IPS-NIHi7 (cell line): ENCODE data around the gene LRTM2.
A peak's percentile ranks its signal among the peaks of the same experiment; 100 is the strongest.

Source experiments
- DNase-seq: peaks from one replicate; pipeline ENCODE4 v3.0.0; 2012; ENCODE audit warnings: mixed read lengths; ENCODE audit errors: extremely low spot score

The LRTM2 gene

DNA sequence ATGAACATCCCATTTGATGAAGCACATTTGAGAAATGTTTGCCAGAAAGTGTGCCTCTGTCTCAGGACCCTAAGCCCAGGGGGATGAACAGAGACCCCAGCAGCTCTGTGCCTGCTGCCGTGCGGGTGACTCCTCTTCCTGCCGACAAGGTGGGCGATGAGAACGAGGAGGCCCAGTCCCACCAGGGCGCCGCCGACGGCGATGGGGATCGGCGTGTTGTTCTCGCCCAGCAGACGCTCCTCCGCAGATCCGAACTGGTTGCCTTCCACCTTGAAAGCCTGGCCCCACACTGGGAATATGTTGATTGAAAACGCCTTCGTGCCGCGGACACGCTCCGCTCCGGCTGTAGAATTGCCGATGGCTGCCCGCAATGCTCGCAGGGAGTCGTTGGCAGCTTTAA lies 44.1 kb downstream of the LRTM2 start:
- no peak for DNase-seq

DNA sequence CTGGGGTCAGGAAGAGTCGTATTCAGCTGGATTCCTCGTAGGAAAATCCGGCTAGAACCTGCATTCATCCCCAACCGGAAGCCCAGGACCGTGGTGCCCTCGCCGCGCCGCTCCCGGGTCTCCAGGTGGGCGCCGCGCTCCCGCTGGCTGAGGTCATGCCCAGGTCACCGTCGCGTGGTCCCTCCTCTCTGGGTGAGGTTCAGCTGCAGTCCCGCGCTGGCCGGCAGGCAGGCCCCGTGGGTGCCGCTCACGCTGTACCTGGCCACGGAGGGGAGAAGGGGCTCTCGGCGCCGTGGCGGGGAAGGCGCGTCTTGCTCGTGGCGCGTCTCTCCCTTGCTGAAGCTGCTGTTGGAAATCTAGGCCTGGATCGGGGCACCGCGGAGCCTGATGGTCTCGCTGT lies 44.5 kb downstream of the LRTM2 start:
- no peak for DNase-seq

DNA sequence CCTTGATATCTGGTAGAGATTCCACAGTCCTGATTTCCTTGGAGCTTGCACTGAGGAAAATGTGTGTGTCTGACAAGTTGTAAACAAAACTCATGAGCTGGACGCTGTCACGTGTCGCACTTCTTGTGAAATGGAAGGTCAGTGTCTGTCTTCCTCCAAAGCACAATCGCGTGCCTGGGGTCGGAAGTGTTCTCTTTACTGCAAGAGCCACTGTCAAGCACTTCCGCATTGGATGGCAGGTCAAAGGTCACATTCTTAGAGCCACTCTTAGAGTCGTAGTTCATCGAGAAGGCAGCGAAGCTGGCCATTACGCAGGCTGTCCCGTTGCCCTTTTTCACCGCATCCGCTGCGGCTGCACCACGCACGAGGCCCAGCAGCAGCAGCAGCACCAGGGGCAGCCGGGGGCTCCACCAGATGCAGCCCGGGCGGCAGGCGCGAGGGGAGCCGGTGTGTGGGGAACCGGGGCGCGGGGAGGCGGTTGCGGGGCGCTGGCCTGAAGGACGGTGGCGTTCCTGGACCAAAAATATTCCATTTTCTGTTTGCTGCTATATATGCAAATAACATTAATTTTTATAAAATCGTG lies 45.0 kb downstream of the LRTM2 start:
- no peak for DNase-seq

DNA sequence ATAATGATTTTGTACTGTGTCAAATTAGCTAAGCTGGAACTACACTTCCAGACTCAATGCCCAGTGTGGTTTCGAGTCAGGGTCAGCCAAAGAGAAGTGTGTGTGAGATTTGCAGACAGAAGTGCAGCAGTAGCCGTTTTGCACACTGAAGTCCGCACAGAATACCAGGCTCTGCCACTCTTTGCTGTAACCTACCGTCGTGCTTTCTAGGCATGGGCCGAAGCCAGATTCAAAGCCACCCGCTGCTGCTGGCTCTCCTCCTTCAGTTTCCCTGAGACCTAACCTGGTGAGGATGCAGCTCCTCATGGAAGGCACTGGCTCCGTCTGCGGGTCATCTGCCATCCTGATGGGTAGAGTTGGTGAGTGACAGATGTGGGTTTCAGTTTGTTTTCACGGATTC lies 48.8 kb downstream of the LRTM2 start:
- DNase-seq = no peak

DNA sequence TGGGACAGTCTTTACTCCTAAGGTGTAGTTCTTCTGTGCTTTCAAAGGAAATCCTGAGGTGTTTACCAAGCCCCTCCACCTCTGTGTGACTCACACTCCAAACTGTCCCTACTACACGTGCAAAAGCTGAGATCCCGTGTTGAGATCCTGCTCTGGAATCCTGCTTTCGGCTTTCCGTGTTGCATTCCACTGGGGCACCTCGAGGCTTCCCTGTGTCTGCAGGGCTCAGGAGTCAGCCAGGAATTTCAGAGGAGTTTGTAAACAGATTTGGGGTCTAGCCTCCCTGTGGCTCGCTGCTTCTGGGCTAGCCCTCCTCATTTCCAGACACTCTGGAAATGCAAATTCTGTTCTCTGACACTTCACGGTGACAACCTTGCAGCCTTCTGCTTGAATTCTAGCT lies 49.7 kb downstream of the LRTM2 start:
- DNase-seq = no peak

DNA sequence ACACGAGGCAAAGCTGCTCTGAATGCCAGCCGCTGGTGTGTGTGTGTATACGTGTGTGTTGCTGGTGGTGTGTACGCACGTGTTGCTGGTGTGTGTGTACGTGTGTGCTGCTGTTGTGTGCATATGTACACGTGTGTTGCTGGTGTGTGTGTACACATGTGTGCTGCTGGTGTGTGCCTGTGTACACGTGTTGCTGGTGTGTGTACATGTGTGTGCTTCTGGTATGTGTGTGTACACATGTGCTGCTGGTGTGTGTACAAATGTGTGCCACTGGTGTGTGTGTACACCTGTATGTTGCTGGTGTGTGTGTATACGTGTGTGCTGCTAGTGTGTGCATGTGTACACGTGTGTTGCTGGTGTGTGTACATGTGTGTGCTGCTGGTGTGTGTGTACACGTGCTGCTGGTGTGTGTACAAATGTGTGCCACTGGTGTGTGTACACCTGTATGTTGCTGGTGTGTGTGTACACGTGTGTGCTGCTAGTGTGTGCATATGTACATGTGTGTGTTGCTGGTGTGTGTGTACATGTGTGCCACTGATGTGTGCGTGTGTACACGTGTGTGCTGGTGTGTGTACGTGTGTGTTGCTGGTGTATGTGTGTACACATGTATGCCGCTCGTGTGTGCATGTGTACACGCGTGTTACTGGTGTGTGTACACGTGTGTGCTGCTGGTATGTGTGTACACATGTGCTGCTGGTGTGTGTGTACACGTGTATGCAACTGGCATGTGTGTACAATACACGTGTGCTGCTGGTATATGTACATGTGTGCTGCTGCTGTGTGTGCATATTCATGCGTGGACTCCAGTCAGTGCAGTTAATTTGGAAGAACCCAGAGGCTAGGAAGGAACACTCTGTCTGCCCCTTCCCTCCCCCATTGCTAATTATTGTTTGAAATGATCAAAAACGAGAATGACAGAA lies 50.9 kb downstream of the LRTM2 start:
- DNase-seq = no peak

DNA sequence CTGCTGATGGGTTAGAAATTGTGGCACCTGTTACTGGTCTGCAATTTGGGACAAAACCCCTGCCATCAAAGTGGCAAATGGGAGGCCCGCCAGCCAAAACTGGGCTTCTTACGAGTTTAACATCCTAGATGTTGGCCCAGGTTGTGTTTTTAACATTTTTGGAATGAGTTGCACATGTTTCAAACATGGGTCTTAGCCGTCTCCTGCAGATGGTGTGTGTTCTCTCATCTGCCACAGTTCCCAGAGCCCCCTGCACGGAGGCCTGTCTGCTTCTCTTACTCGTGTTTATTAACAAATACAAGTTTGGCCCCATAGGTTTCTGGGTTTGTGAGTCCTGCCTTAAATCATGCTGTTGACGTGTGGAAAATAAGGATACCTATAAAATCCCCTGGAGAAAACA lies 51.6 kb downstream of the LRTM2 start:
- DNase-seq = no peak

DNA sequence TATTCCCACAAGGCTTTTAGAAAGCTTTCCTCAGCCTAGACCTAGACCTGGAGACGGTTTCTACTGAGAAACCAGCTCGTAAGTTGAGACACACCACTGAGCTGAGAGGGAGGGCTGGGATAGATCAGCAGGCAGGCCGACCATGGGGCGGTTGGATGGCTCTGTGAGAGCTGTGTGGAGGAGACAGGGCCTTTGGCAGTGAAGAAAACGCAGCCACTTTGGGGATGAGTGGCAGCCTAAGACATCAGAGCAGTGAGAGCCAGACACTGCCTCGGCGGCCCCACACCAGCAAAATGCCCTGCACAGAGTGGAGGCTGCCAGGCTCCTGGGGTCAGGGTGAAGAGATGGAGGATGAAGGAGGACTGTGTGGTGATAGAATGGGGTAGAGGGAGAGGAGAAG lies 52.1 kb downstream of the LRTM2 start:
- no peak for DNase-seq

DNA sequence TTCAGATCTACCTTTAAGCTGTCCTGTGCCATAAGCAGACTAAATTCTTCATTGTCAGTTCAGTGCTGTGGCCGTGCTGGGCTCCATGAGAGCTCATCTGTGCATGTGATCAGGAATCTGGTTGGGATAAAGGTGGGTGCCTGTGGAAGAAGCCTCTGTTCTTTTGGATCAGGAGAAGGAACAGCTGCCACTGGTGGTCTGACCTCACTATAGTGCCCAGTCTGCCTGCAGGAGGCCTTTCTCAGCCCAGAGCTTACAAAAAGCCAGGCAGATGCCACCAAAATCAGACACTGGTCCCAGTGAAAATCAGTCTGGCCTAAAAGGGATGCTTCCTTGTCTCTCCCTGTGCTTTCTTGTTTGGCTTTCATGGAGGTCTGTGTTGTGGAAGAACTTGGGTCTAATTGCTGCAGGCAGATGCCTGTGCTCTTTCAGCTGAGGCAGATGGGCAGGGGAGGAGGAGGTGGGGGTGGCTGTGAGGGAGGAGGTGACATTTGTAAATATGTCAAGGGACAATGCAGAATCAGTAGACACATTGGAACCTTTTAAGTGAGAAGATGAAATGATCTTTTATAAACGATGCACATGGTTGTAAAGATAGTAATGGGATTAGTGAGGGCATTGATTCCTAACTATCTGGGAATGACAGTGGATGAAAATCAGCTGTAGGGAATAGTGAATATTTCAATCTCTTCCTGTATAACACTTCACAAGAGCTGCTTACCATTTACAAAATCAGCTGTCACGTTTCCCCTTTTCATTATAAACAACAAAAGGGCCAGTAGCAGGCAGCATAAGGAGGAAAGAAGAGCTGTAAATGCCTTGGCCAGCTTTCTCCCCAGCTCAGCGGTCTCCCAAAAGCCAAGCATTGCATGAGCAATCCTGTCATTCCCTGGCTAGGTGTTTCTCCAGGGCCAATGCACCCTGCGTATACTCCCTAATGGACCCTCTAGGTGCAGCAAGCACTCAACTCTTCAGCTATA lies 53.5 kb downstream of the LRTM2 start:
- peak; percentile 3 for DNase-seq

DNA sequence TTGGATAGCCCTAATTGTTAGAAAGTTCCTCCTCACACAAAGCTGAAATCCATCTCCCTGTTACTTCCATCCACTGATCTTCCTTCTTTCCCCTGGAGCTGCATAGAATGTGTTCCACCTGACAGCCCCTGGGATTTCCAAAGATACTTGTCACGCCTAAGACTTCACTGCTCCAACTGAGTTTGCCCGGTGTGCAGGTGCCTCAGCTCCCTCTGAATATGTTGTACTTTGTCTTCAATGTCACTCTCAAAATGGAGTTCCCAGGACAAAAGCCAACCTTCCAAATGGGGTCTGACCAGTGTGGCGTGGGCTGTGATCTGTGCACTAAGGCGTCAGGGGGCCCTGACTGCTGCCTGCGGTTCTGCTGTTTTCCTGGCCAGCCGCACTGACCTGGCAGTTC lies 55.2 kb downstream of the LRTM2 start:
- DNase-seq = peak; percentile 8

DNA sequence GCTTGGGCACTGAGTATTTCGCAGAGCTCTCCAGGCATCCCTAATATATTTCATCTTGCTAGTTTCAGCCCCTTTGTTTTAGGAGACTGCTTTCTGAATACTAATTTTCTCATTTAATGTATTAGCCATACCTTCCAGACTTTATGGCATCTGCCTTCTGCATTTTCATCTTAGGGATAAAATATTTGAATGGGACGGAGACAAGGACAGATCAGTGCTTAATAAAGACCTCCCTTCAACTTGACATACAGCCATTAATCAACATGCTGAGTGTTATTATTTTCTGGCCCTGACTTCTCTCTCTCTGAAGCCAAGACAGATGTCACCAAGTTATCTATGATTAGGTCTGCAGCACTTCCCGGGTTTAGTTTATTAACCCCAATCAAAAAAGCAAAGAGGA lies 55.7 kb downstream of the LRTM2 start:
- DNase-seq = no peak

DNA sequence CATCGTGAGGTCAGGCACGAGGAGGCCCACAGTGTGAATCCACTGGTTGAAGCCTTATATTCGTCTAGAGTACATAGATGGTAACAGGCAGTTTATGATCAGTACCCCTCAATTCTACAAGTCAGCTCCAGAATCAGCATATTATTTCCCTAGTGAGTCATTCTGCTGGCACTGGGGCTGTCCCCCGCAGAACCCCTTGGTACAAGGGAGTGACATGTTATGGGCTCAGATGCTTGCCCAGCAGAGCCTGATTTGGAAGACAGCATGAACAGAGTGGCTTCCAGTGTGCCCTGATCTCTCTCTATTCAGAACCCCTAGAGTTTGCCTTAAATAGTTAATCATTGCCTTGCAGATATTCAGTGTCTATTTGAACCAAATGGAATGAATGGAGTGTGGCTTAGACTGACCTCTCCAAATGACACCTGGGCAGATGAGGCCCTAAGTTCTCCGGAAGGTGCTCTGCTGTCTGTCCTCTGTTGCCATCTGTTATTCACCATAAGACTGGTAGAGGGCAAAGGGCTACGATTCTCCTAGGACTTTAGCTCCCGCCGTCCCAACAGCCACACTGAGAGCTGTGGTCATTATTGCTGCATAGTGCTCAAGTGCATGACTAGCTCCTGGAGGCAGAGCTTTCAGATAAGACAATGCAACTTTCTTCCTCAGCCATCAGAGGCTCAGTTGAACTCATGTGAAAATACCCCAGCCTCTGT lies 57.0 kb downstream of the LRTM2 start:
- peak; percentile 3 for DNase-seq

DNA sequence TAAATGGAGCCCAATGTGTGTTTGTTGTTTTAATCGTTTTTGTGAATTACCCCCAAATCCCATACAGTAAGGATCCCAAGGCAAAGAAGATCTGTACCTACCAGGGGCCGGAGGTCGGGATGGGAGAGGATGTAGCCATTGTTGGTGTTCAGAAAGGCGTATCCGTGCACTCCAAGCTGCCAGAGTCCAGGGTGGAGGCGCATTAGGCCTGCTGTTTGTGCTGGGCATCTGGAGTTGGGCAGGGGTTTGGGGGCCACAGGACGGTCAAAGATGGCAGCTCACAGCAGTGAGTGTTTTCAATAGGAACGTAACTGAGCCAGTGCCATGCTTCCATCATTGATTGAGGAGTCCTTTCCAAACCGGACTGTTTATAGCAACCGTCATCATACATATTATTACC lies 57.8 kb downstream of the LRTM2 start:
- no peak for DNase-seq

DNA sequence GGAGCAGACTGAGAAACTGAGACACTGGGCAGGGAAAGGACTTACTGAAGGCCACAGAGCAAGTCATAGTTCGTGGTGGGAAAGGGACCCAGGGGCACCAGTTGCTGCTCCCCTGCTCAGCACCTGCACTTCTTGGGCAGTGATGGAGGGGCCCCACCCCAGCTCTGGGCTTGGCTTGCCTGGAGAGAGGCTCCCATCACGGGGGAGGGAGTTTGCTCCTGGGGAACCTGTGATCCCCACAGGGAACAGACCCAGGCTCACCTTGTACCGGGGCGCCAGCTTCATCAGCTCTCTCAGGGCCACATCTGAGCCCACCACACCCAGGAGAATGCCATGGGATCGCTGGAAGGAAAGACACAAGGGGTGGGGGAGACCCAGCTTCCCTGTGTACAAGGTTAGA lies 58.3 kb downstream of the LRTM2 start:
- DNase-seq = peak; percentile 3

DNA sequence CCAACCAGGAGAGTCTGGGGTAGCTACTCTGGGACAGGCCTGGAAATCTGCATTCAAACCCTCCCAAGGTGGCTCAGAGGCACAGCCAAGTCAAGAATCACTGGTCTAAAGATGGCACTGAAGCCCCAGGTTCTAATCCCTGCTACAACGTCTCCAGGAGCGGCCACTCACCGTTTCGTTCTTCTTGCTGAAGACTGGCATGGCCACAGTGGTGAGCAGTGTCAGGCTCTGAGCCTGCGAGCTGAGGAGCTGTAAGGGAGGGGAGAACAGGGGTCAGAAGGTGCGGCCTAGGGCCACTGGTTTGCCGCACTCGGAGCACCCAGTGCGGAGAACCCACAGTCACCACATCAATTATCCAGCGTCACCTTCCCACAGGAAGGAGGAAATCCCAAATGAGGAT lies 59.3 kb downstream of the LRTM2 start:
- peak; percentile 4 for DNase-seq

DNA sequence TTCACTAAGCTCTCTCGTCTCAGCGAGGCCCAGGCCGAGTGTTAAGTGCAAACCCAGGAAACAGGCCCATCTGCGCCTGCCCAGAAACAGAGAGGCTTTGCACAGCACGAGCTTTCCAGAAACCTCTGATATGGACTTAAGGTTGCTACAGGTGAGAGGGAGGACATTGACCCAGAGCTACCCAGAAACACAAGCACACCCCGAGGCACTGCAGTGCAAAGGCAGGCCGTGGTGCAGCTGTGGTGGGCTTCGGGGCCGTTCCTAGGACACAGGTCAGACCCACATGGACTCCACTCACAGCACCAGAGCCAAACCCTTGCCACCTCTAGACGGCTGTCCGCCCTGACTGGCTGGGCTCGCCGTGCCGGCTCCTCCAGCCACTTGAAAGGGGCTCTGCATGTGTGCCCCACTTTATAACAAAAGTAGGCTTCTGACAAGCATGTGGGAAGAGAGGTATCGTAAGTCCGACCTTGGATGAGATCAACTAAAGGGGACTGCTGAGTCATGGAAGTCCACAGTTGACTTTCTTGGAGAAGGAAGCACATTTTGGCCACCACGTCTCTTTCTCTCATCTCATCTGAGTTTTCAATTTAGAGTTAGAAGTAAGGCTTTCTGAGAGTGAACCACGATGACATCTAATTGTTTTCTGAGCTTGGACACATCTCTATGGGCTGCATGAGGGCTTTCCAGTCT lies 59.9 kb downstream of the LRTM2 start:
- DNase-seq = peak; percentile 5

DNA sequence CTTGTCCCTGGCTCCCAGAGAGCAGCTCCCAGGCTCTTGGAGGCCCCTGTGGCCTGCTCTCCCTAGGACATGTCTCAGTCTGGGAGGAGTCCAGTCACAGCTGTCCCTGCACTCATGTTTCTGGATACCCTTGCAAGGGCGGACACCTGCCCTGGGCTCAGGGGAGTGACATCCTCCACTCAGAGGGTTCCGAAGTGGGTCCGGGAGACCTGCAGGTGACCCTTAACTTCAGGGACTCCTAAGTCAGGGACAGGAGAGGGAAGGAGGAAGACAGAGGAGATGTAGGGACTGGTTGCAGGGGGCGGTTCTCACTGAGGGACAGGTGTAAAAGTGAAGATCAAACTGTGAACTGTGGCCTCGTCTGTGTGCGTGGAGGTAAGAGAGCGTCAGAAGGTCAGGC lies 60.5 kb downstream of the LRTM2 start:
- DNase-seq = no peak

DNA sequence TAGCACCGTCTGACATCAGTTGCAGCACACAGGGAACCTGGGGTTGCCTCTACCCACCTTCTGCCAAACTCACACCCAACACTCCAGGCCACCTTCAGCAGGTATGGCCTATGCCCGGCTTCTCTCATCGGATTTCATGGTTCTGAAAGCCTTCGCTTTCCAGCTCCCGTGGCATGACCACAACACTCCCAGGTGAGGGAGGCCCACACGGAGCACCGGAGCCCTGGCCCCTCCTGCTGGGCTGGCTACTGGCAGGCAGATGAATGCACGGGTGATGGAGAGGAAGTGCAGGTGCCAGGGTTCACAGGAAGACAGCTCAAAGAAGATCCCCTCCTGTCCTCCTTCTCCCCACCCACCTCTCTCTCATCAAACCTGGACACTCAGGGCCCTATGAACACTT lies 60.9 kb downstream of the LRTM2 start:
- DNase-seq = peak; percentile 2

DNA sequence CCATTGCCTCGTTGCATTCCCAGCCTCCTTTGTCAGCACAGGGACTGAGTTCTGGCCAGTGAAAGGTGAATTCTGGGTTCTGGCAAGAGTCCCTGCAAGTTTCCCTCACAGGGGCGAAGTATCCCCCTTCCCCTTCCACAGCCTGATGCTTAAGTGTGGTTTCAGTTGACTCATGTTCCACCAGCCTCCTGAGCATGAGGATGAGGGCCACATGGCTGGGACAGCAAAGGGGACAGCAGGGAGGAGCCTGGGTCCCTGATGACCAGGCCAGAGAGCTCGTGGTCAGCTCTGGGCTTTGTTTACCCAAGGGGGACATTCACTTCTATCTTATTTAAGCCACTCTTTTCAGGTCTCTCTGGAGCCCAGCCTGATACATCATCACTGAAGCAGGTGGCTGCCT lies 61.6 kb downstream of the LRTM2 start:
- no peak for DNase-seq

DNA sequence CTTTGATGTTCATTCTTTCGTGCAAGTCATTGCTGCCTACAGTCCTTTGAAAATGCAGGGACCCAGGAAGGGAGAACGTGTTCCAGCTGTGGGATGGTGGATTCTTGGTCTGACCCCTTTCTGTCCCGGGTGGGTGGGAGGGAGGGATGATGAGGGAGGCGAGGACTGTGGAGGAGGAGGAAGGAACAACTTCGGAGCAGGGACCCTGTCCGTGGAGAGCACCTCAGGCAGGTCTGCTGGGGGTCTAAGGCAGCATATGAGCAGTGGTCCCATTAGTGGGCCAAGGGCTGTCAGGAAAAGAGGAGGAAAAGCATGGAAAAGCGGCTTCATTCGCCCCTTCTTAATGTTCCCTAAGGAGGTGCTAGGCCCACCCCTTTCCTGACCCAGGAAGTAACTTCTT lies 62.0 kb downstream of the LRTM2 start:
- DNase-seq = no peak

DNA sequence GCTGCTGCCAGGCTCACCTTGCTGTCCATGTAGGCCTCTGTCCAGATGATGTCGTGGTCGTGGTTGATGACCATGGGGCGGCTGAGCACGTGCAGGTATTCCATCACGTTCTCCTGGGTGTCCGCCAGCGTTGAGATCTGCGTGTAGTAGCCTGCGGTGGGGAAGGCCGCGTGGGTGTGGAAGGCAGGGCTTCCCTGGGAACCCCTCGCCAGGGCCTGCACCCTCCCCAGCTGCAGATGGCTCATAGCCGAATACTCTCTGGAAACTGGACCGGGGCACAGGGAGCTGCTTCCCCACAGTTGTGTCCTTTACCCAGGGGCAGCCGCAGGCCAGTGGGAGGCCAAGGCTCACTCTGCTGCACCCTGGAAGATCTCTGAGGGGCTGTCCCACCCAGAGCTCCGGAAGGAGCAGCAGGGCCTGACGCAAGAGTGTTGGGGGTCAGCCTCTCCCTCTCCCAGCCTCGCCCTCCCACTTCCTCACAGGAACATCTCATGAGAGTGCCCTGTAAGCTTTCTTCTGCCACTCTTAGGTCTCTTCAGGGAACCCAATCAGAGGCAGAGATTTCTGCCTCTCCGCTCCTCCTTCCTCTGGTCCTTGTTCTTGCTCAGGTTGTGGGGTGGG lies 62.6 kb downstream of the LRTM2 start:
- peak; percentile 3 for DNase-seq
